ENCODE measurements around the gene PXDC1. TPM values are rescaled to one million over a fixed set of nuclear protein-coding genes. Genes with fewer than 3 reads are reported as not detected.
"Not testable (repeated sequence)": the region's sequence is repeated elsewhere in the genome, so short reads cannot be mapped to it uniquely, and the experiment has no call there.

The PXDC1 gene
- total RNA-seq, 1 donor from 2014 or later: 7.5 TPM

- no peaks in the 10 kb centered on the region for H3K36me3 Mint-ChIP-seq (ENCODE audit: unreplicated experiment)
- H3K27me3 Mint-ChIP-seq (ENCODE audit: unreplicated experiment): no peaks in the 10 kb centered on the region
- H3K9me3 Mint-ChIP-seq (ENCODE audit: unreplicated experiment): peaks cover 6% of the 10 kb centered on the region
- H3K4me3 Mint-ChIP-seq (ENCODE audit: unreplicated experiment): no peak overlapping the region
- peaks cover 24% of the 10 kb centered on the region for H3K4me1 Mint-ChIP-seq (ENCODE audit: low read depth, unreplicated experiment)
- no peak for DNase-seq
- TF ChIP-seq, protein P1, sequence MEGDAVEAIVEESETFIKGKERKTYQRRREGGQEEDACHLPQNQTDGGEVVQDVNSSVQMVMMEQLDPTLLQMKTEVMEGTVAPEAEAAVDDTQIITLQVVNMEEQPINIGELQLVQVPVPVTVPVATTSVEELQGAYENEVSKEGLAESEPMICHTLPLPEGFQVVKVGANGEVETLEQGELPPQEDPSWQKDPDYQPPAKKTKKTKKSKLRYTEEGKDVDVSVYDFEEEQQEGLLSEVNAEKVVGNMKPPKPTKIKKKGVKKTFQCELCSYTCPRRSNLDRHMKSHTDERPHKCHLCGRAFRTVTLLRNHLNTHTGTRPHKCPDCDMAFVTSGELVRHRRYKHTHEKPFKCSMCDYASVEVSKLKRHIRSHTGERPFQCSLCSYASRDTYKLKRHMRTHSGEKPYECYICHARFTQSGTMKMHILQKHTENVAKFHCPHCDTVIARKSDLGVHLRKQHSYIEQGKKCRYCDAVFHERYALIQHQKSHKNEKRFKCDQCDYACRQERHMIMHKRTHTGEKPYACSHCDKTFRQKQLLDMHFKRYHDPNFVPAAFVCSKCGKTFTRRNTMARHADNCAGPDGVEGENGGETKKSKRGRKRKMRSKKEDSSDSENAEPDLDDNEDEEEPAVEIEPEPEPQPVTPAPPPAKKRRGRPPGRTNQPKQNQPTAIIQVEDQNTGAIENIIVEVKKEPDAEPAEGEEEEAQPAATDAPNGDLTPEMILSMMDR (IDR thresholded peaks at IDR 0.05; ENCODE audit: partially characterized antibody, unreplicated experiment): no peak
- no peak overlapping the region for H3K27ac Mint-ChIP-seq (ENCODE audit: unreplicated experiment)
Observed at GRCh38 chr6:3761989-3762270, 10.4 kb upstream of the PXDC1 start.

- Mint-ChIP-seq H3K27me3 (ENCODE audit: unreplicated experiment) (no peaks in the 10 kb centered on the region), H3K9me3 (ENCODE audit: unreplicated experiment) (peaks cover 6% of the 10 kb centered on the region), H3K4me3 (ENCODE audit: unreplicated experiment) (no peak overlapping the region), H3K4me1 (ENCODE audit: low read depth, unreplicated experiment) (peaks cover 20% of the 10 kb centered on the region), H3K36me3 (ENCODE audit: unreplicated experiment) (no peaks in the 10 kb centered on the region), H3K27ac (ENCODE audit: unreplicated experiment) (no peak overlapping the region)
- TF ChIP-seq, protein P1 (IDR thresholded peaks at IDR 0.05; ENCODE audit: partially characterized antibody, unreplicated experiment): no peak
- DNase-seq: no peak
Observed at GRCh38 chr6:3759646-3760232, 8.2 kb upstream of the PXDC1 start.

DNA sequence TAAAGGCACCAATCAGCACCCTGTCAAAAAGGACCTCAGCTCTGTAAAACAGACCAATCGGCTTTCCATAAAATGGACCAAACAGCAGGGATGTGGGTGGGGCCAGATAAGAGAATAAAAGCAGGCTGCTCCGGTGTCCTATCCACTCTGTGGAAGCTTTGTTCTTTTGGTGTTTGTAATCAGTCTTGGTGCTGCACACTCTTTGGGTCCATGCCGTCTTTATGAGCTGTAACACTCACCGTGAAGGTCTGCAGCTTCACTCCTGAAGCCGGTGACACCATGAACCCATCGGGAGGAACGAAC, 7.3 kb upstream of the PXDC1 start:
- Mint-ChIP-seq H3K9me3 (ENCODE audit: unreplicated experiment) (peaks cover 6% of the 10 kb centered on the region), H3K36me3 (ENCODE audit: unreplicated experiment) (no peaks in the 10 kb centered on the region), H3K4me1 (ENCODE audit: low read depth, unreplicated experiment) (peaks cover 18% of the 10 kb centered on the region), H3K27me3 (ENCODE audit: unreplicated experiment) (no peaks in the 10 kb centered on the region), H3K27ac (ENCODE audit: unreplicated experiment) (peak overlapping the region; percentile 43), H3K4me3 (ENCODE audit: unreplicated experiment) (no peak overlapping the region)
- DNase-seq: no peak
- TF ChIP-seq, protein P1 (IDR thresholded peaks at IDR 0.05; ENCODE audit: partially characterized antibody, unreplicated experiment): no peak

GRCh38 chr6:3757998-3758841, 6.7 kb upstream of the PXDC1 start:
- not testable (repeated sequence) for H3K9me3 Mint-ChIP-seq (ENCODE audit: unreplicated experiment); H3K4me3 Mint-ChIP-seq (ENCODE audit: unreplicated experiment); H3K36me3 Mint-ChIP-seq (ENCODE audit: unreplicated experiment); DNase-seq; H3K27me3 Mint-ChIP-seq (ENCODE audit: unreplicated experiment)
- peaks cover 20% of the 10 kb centered on the region for H3K4me1 Mint-ChIP-seq (ENCODE audit: low read depth, unreplicated experiment)
- H3K27ac Mint-ChIP-seq (ENCODE audit: unreplicated experiment): peak overlapping the region; percentile 43

- Mint-ChIP-seq H3K9me3 (ENCODE audit: unreplicated experiment) (peaks cover 5% of the 10 kb centered on the region), H3K4me3 (ENCODE audit: unreplicated experiment) (no peak overlapping the region), H3K36me3 (ENCODE audit: unreplicated experiment) (no peaks in the 10 kb centered on the region), H3K27ac (ENCODE audit: unreplicated experiment) (peak overlapping the region; percentile 96), H3K27me3 (ENCODE audit: unreplicated experiment) (peaks cover 6% of the 10 kb centered on the region), H3K4me1 (ENCODE audit: low read depth, unreplicated experiment) (peaks cover 24% of the 10 kb centered on the region)
- DNase-seq: peak; percentile 59
- TF ChIP-seq, protein P1 (IDR thresholded peaks at IDR 0.05; ENCODE audit: partially characterized antibody, unreplicated experiment): no peak
Observed at GRCh38 chr6:3757241-3757641, 5.7 kb upstream of the PXDC1 start.
